Measurements from ENCODE around the gene SARDH.
A peak's percentile ranks its signal among the peaks of the same experiment; 100 is the strongest.

SARDH gene

GRCh38 chr9:133732639-133733408 is 5.3 kb downstream of the SARDH start:
- peak; percentile 37 for DNase-seq

- peak; percentile 51 for DNase-seq
These were observed 6.1 kb downstream of the SARDH start for GRCh38 chr9:133731876-133732638.

- peak; percentile 34 for DNase-seq
These were observed 7.0 kb downstream of the SARDH start for GRCh38 chr9:133730994-133731715.

- peak; percentile 37 for DNase-seq
These were observed 8.4 kb downstream of the SARDH start for GRCh38 chr9:133729617-133730281.

- no peak for DNase-seq
These were observed 9.1 kb downstream of the SARDH start for GRCh38 chr9:133728856-133729616.

GRCh38 chr9:133727876-133728441 is 10.2 kb downstream of the SARDH start:
- peak; percentile 31 for DNase-seq

GRCh38 chr9:133727277-133727875 is 10.8 kb downstream of the SARDH start:
- peak; percentile 42 for DNase-seq

GRCh38 chr9:133726401-133727276 is 11.5 kb downstream of the SARDH start:
- DNase-seq: peak; percentile 79

GRCh38 chr9:133725886-133726285 is 12.3 kb downstream of the SARDH start:
- no peak for DNase-seq

- DNase-seq: no peak
These were observed 19.4 kb downstream of the SARDH start for GRCh38 chr9:133718563-133719315.

GRCh38 chr9:133717113-133718031 is 20.8 kb downstream of the SARDH start:
- peak; percentile 42 for DNase-seq

- peak; percentile 57 for DNase-seq
These were observed 21.5 kb downstream of the SARDH start for GRCh38 chr9:133716564-133717112.

GRCh38 chr9:133715866-133716563 is 22.1 kb downstream of the SARDH start:
- peak; percentile 48 for DNase-seq

- peak; percentile 46 for DNase-seq
These were observed 22.8 kb downstream of the SARDH start for GRCh38 chr9:133715295-133715865.

GRCh38 chr9:133714606-133715294 is 23.4 kb downstream of the SARDH start:
- DNase-seq: peak; percentile 43

GRCh38 chr9:133713960-133714495 is 24.1 kb downstream of the SARDH start:
- no peak for DNase-seq
